ENCODE results near the gene GRIN3B.

Gene GRIN3B

DNA sequence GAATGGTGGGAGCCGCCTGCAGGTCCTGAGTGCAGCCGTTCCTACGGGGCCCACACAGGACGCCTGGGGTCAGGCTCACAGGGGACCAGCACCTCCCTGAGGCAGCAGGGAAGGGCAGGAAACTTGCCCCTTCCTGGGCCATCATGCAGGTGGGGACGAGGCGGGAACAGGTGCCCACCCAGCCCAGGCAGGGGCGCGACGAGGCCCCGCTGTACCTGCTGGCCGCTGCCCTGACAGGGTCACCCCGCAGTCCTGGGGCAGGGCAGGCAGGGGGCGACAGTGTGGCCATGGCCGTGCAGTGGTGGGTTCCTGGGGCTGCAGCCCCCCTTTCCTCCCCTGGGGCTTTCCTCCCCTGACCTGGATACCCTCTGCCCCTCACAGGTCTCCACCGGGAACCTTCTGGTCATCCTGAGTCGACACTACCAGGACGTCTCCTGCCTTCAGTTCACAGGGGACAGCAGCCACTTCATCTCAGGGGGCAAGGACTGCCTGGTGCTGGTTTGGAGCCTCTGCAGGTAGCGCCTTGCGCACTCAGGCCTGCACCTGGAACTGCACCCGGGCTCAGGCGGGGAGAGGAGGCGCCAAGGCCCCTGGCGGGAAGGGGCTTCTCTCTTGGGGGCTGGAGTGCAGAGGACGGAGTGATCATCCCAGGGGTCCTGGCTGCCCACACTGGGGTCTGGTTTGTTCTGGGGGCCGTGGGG is 10.7 kb upstream of the GRIN3B start:
- Histone ChIP-seq H3K27me3 (ENCODE audit: control insufficient read depth, insufficient read depth, low read length) (no peaks in the 10 kb centered on the region), H3K36me3 (ENCODE audit: control insufficient read depth, insufficient read depth, low read length) (no peaks in the 10 kb centered on the region), H3K9me3 (ENCODE audit: control insufficient read depth, low read length) (no peaks in the 10 kb centered on the region), H3K9ac (ENCODE audit: low read length) (no peak overlapping the region), H3K4me1 (ENCODE audit: control insufficient read depth, insufficient read depth, low read length) (peaks cover 7% of the 10 kb centered on the region), H3K4me3 (ENCODE audit: low read length) (no peak overlapping the region)

DNA sequence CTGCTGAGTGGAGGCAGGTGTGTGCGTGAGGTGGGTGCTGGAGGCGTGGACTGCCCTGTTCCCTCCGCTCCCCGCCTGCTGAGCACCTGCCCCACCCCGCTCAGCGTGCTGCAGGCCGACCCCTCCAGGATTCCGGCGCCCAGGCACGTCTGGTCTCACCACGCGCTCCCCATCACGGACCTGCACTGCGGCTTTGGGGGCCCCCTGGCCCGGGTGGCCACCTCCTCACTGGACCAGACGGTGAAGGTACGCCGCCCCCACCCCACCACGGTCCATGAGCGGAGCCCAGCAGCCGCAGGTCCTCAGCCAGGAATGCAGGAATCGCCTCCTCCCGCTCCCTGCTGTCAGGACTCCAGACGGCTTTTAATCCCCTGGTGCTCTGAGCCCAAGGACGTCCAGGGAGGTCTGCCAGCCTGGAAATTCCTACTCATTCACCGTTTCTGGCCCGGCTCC is 10.1 kb upstream of the GRIN3B start:
- no peaks in the 10 kb centered on the region for H3K36me3 ChIP-seq (ENCODE audit: control insufficient read depth, insufficient read depth, low read length)
- peaks cover 2% of the 10 kb centered on the region for H3K4me1 ChIP-seq (ENCODE audit: control insufficient read depth, insufficient read depth, low read length)
- peaks cover 3% of the 10 kb centered on the region for H3K27me3 ChIP-seq (ENCODE audit: control insufficient read depth, insufficient read depth, low read length)
- H3K9ac ChIP-seq (ENCODE audit: low read length): no peak overlapping the region
- no peaks in the 10 kb centered on the region for H3K9me3 ChIP-seq (ENCODE audit: control insufficient read depth, low read length)
- H3K4me3 ChIP-seq (ENCODE audit: low read length): no peak overlapping the region

DNA sequence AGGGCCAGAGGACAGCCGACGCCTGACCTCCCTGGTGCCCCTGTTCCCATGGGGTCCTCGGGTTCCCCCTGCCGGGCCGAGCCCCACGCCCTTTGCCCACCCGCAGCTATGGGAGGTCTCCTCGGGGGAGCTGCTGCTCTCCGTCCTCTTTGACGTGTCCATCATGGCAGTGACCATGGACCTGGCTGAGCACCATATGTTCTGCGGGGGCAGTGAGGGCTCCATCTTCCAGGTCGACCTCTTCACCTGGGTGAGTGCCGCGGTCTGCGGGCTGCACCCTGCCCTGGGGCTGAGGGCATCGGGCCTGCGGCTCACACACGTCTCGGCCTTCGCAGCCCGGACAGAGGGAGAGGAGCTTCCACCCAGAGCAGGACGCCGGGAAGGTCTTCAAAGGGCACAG is 9.5 kb upstream of the GRIN3B start:
- Histone ChIP-seq H3K9ac (ENCODE audit: low read length) (no peak overlapping the region), H3K9me3 (ENCODE audit: control insufficient read depth, low read length) (no peaks in the 10 kb centered on the region), H3K36me3 (ENCODE audit: control insufficient read depth, insufficient read depth, low read length) (no peaks in the 10 kb centered on the region), H3K4me3 (ENCODE audit: low read length) (no peak overlapping the region), H3K27me3 (ENCODE audit: control insufficient read depth, insufficient read depth, low read length) (peaks cover 9% of the 10 kb centered on the region), H3K4me1 (ENCODE audit: control insufficient read depth, insufficient read depth, low read length) (no peaks in the 10 kb centered on the region)

DNA sequence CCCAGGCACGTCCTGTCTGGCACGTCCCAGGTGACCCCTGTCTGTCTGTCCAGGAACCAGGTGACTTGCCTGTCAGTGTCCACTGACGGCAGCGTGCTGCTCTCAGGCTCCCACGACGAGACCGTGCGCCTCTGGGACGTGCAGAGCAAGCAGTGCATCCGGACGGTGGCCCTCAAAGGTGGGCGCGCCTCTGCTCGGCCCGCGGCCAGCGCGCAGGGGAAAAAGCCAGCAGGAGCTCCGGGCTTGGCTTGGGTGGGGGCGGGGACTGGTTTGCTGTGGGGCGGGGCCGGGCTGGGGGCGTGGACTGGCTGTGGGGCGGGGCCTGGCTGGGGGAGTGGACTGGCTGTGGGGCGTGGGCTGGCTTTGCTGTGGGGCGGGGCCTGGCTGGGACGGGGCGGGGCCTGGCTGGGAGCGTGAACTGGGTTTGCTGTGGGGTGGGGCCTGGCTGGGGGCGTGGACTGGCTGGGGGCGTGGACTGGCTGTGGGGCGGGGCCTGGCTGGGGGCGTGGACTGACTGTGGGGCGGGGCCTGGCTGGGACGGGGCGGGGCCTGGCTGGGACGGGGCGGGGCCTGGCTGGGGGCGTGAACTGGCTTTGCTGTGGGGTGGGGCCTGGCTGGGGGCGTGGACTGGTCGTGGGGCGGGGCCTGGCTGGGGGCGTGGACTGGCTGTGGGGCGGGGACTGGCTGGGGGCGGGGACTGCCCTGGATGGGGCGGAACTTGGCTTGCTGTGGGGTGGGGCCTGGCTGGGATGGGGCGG is 8.9 kb upstream of the GRIN3B start:
- Histone ChIP-seq H3K4me1 (ENCODE audit: control insufficient read depth, insufficient read depth, low read length) (peaks cover 6% of the 10 kb centered on the region), H3K36me3 (ENCODE audit: control insufficient read depth, insufficient read depth, low read length) (no peaks in the 10 kb centered on the region), H3K9ac (ENCODE audit: low read length) (no peak overlapping the region), H3K4me3 (ENCODE audit: low read length) (no peak overlapping the region), H3K9me3 (ENCODE audit: control insufficient read depth, low read length) (no peaks in the 10 kb centered on the region), H3K27me3 (ENCODE audit: control insufficient read depth, insufficient read depth, low read length) (peaks cover 15% of the 10 kb centered on the region)

DNA sequence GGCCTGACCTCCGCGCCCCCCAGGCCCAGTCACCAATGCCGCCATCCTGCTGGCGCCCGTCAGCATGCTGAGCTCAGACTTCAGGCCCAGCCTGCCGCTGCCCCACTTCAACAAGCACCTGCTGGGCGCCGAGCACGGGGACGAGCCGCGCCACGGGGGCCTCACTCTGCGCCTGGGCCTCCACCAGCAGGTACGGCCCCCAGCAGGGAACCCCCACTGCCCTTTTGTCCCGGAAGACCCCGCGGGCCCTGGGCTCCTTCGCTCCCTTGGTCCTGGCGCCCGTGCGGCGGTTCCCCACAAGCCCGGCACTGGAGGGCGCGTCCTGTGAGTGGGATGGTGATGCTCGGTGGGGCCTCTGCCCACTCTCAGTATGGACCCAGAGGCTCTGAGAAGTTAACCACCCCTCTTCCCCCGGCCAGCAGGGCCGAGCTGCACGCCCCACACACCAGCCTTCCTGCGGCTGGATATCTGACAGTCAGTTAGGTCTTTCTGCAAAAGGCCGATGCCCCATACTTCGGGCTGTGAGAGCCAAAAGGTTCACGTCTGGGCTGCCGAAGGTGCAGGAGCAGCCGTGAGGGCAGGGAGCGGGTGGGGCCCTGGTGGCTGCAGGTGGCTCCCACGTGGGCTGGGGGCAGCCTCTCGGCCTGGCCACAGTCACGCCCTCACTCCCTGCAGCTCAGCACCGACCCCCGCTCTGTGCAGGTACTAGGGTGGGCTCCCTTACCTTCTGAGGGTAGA is 8.1 kb upstream of the GRIN3B start:
- Histone ChIP-seq H3K27me3 (ENCODE audit: control insufficient read depth, insufficient read depth, low read length) (peaks cover 23% of the 10 kb centered on the region), H3K9ac (ENCODE audit: low read length) (no peak overlapping the region), H3K4me3 (ENCODE audit: low read length) (no peak overlapping the region), H3K36me3 (ENCODE audit: control insufficient read depth, insufficient read depth, low read length) (no peaks in the 10 kb centered on the region), H3K9me3 (ENCODE audit: control insufficient read depth, low read length) (no peaks in the 10 kb centered on the region), H3K4me1 (ENCODE audit: control insufficient read depth, insufficient read depth, low read length) (peaks cover 8% of the 10 kb centered on the region)

DNA sequence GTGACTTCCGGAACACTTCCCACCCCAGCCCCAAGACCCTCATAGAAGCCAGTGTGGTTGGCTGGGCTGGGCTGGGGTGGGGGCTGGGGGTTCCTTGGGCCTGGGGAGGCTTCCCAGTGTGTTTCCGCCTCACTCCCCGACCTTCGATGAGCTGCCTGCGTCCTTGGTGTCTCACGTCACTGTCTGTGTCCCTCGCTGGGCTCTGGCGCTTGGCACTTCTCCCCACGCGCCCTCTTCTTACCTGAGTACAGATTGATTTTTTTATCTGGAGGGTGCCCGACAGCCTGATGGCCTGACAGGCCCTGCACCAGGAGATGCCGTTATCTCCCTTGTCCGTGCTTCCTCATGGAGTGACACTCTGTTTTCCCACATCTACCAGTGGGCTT is 7.6 kb upstream of the GRIN3B start:
- H3K4me1 ChIP-seq (ENCODE audit: control insufficient read depth, insufficient read depth, low read length): peaks cover 8% of the 10 kb centered on the region
- H3K36me3 ChIP-seq (ENCODE audit: control insufficient read depth, insufficient read depth, low read length): no peaks in the 10 kb centered on the region
- no peak overlapping the region for H3K9ac ChIP-seq (ENCODE audit: low read length)
- H3K4me3 ChIP-seq (ENCODE audit: low read length): no peak overlapping the region
- H3K9me3 ChIP-seq (ENCODE audit: control insufficient read depth, low read length): no peaks in the 10 kb centered on the region
- peaks cover 28% of the 10 kb centered on the region for H3K27me3 ChIP-seq (ENCODE audit: control insufficient read depth, insufficient read depth, low read length)

DNA sequence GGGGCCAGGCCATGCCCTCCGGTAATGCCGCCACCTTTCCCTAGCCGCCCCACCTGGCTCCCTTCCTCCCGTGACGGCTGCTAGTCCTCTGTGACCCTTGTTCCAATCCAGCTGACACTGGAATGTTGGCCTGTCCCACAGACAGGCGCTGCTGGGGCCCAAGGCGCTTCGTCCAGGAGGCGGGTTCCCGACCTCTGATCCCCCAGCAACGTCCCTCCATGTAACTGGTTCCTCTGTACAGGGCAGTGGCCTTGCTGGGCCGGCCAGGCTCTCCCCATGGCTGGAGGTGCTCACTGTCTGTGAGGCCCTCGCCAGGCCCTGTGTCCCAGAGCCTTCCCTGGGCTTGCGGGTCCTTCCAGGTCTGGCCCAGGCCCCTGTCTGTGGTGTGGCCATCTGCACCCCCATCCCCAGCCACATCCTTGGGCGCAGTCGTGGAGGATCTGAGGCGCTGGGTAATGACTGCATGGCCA is 6.8 kb upstream of the GRIN3B start:
- Histone ChIP-seq H3K4me1 (ENCODE audit: control insufficient read depth, insufficient read depth, low read length) (peaks cover 8% of the 10 kb centered on the region), H3K27me3 (ENCODE audit: control insufficient read depth, insufficient read depth, low read length) (peaks cover 36% of the 10 kb centered on the region), H3K4me3 (ENCODE audit: low read length) (no peak overlapping the region), H3K36me3 (ENCODE audit: control insufficient read depth, insufficient read depth, low read length) (no peaks in the 10 kb centered on the region), H3K9ac (ENCODE audit: low read length) (no peak overlapping the region), H3K9me3 (ENCODE audit: control insufficient read depth, low read length) (no peaks in the 10 kb centered on the region)

DNA sequence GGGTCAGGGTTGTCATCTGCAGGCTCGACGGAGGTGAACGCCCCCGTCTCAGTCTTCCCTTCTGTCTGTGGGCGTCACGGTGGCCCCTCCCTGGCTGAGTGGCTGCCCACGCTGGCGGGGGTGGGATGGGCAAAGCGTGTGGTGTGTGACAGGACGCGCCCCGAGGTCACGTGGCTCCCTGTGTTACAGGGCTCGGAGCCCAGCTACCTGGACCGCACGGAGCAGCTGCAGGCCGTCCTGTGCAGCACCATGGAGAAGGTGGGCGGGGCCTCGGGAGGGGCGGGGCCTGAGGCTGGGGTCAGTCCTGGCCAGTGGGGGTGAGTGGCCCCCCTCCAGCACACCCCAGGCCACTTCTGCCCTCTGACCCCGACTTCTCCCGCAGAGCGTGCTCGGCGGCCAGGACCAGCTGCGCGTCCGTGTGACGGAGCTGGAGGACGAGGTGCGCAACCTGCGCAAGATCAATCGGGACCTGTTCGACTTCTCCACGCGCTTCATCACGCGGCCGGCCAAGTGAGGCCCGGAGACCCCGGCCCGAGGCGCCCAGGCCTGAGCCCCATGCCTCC is 6.3 kb upstream of the GRIN3B start:
- no peak overlapping the region for H3K9ac ChIP-seq (ENCODE audit: low read length)
- peaks cover 8% of the 10 kb centered on the region for H3K4me1 ChIP-seq (ENCODE audit: control insufficient read depth, insufficient read depth, low read length)
- no peaks in the 10 kb centered on the region for H3K36me3 ChIP-seq (ENCODE audit: control insufficient read depth, insufficient read depth, low read length)
- peaks cover 41% of the 10 kb centered on the region for H3K27me3 ChIP-seq (ENCODE audit: control insufficient read depth, insufficient read depth, low read length)
- no peaks in the 10 kb centered on the region for H3K9me3 ChIP-seq (ENCODE audit: control insufficient read depth, low read length)
- no peak overlapping the region for H3K4me3 ChIP-seq (ENCODE audit: low read length)

DNA sequence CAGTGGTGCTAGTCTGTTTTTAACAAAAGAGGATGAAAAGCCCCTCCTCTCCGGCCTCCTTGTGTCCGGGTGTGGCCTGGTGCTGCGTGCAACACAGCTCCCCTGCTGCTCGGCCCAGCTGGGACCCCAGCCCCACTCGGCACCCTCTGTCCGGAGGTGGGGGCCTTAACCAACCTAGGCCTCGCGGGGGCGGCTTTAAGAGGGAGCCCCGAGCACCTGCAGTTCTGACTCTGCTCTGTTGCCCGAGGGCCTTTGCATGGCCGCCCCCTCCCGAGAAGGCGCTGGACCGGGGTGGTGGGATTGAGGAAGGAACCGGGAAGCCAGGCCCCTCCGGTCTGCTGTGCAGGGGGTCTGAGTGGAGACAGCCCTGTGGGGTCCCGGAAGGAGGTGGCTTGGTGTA is 5.7 kb upstream of the GRIN3B start:
- peaks cover 8% of the 10 kb centered on the region for H3K4me1 ChIP-seq (ENCODE audit: control insufficient read depth, insufficient read depth, low read length)
- H3K9ac ChIP-seq (ENCODE audit: low read length): no peak overlapping the region
- H3K4me3 ChIP-seq (ENCODE audit: low read length): no peak overlapping the region
- H3K36me3 ChIP-seq (ENCODE audit: control insufficient read depth, insufficient read depth, low read length): no peaks in the 10 kb centered on the region
- no peaks in the 10 kb centered on the region for H3K9me3 ChIP-seq (ENCODE audit: control insufficient read depth, low read length)
- peaks cover 47% of the 10 kb centered on the region for H3K27me3 ChIP-seq (ENCODE audit: control insufficient read depth, insufficient read depth, low read length)

DNA sequence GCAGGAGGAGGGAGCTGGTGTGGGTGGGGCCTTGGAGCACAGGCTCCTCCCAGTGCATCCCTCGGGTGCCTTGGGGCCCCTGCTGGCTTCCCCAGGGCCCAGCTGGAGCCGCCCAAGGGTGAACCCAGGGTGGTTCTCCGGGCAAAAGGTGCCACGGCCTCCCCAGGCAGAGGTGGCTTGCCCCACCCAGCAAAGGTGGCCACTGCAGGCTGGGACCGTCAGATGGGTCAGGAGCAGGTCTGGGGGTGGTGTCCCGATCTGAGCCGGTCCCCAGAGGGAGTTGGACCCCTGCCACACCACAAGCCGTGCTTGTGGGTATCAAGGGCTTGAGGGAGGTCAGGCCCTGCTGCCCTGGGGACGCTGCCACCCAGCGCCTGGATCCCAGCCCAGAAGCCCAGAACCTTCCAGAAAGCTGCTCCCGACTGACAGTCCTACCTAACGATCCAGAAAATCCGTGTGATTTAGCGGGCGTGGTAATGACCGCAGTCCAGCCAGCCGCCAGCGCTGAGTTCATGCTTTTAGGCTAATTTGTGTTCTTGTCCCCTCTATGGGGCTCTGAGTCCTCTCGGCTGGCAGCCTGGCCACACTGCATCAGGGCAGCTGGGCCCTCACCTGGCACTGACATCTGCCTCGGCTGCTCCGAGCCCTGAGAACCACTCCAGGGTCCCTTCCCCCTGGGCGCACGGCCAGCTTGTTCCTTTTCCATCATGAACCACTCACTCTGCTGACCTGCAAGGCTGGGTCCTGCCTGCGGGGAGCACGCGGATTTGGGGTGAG is 5.0 kb upstream of the GRIN3B start:
- Histone ChIP-seq H3K4me3 (ENCODE audit: low read length) (no peak overlapping the region), H3K9ac (ENCODE audit: low read length) (no peak overlapping the region), H3K9me3 (ENCODE audit: control insufficient read depth, low read length) (no peaks in the 10 kb centered on the region), H3K4me1 (ENCODE audit: control insufficient read depth, insufficient read depth, low read length) (peaks cover 8% of the 10 kb centered on the region), H3K36me3 (ENCODE audit: control insufficient read depth, insufficient read depth, low read length) (no peaks in the 10 kb centered on the region), H3K27me3 (ENCODE audit: control insufficient read depth, insufficient read depth, low read length) (peaks cover 50% of the 10 kb centered on the region)

DNA sequence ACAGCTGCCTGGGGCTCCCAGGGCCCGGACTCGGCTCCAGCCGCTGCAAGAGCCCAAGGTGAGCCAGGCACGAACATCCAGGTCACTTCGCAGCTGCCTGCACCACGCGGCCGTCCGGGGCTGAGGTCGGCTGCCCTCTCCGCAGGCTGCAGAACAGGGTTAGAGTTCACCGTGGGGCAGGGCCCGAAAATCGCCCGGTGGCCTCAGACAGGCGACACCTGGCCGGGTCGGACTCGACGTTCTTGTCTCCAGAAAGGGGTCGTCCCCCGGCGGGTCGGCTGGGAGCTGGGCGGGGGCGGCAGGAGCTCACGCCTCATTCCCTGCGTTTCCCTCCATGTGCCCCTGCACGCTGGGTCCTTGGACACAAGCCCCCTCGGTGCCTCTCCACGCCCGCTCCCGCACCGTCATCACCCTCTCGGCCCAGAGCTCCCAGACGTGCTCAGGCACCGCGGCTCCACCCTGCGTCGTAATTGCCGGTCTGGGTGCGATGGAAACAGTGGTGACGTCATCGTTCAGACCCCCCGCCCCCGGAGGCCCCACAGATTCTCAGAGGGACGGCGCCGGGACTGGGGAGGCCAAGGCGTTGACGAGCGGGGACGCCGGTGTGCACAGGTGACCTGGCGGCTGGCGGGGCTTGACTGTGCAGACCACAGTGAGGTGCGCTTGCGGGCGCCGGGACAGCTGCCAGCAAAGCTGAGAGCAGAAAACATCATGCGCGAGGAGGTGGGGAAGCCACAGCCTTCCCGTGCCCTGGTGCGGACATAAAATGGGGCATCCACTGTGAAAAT is 4.0 kb upstream of the GRIN3B start:
- H3K27me3 ChIP-seq (ENCODE audit: control insufficient read depth, insufficient read depth, low read length): peaks cover 57% of the 10 kb centered on the region
- H3K9ac ChIP-seq (ENCODE audit: low read length): no peak overlapping the region
- no peaks in the 10 kb centered on the region for H3K9me3 ChIP-seq (ENCODE audit: control insufficient read depth, low read length)
- no peak overlapping the region for H3K4me3 ChIP-seq (ENCODE audit: low read length)
- no peaks in the 10 kb centered on the region for H3K36me3 ChIP-seq (ENCODE audit: control insufficient read depth, insufficient read depth, low read length)
- H3K4me1 ChIP-seq (ENCODE audit: control insufficient read depth, insufficient read depth, low read length): peaks cover 12% of the 10 kb centered on the region
